RKO (cell line): ENCODE data around the gene PIAS1.
"Not testable (repeated sequence)": the region's sequence is repeated elsewhere in the genome, so short reads cannot be mapped to it uniquely, and the experiment has no call there.

Experiments used
- DNase-seq: peaks from one replicate; pipeline ENCODE4 v3.0.0-alpha.2; 2016; ENCODE audit warnings: low spot score

PIAS1 gene

GRCh38 chr15:68053701-68054627, at the start of gene PIAS1:
Gene PIAS1, plus strand, starts transcription at chr15:68054315. Its CDS starts 12 bp downstream, at chr15:68054327.
- DNase-seq = peak; percentile 95

- DNase-seq = not testable (repeated sequence)
These were observed 46.5 kb upstream of the PIAS1 start for GRCh38 chr15:68007642-68008041.

- DNase-seq = no peak
These were observed 43.6 kb upstream of the PIAS1 start for GRCh38 chr15:68010361-68011153.

- DNase-seq = no peak
These were observed 41.2 kb upstream of the PIAS1 start for GRCh38 chr15:68012911-68013310.

- no peak for DNase-seq
These were observed 39.9 kb upstream of the PIAS1 start for GRCh38 chr15:68014219-68014618.

GRCh38 chr15:68015244-68015643, 38.9 kb upstream of the PIAS1 start:
- no peak for DNase-seq

GRCh38 chr15:68017201-68017600, 36.9 kb upstream of the PIAS1 start:
- no peak for DNase-seq

- no peak for DNase-seq
These were observed 35.2 kb upstream of the PIAS1 start for GRCh38 chr15:68018797-68019444.

- DNase-seq = no peak
These were observed 34.1 kb upstream of the PIAS1 start for GRCh38 chr15:68019814-68020525.

GRCh38 chr15:68020685-68021084, 33.4 kb upstream of the PIAS1 start:
- DNase-seq = no peak

GRCh38 chr15:68022061-68022460, 32.1 kb upstream of the PIAS1 start:
- no peak for DNase-seq

GRCh38 chr15:68023307-68024101, 30.6 kb upstream of the PIAS1 start:
- DNase-seq = no peak

- DNase-seq = no peak
These were observed 28.2 kb upstream of the PIAS1 start for GRCh38 chr15:68025835-68026424.

- DNase-seq = no peak
These were observed 26.7 kb upstream of the PIAS1 start for GRCh38 chr15:68027388-68027787.

- DNase-seq = no peak
These were observed 25.8 kb upstream of the PIAS1 start for GRCh38 chr15:68028137-68028887.

GRCh38 chr15:68028888-68029207, 25.3 kb upstream of the PIAS1 start:
- no peak for DNase-seq

- no peak for DNase-seq
These were observed 24.2 kb upstream of the PIAS1 start for GRCh38 chr15:68029959-68030358.

- no peak for DNase-seq
These were observed 22.7 kb upstream of the PIAS1 start for GRCh38 chr15:68031404-68031803.

- no peak for DNase-seq
These were observed 21.4 kb upstream of the PIAS1 start for GRCh38 chr15:68032672-68033071.

- DNase-seq = no peak
These were observed 20.0 kb upstream of the PIAS1 start for GRCh38 chr15:68034081-68034480.
